Psoas muscle (tissue), 8 donors: ENCODE data around the gene UCHL5. TPM values are rescaled to one million over a fixed set of nuclear protein-coding genes. Genes with fewer than 3 reads are reported as not detected.

Experiments used
- ATAC-seq, 4 donors: fragments of 200-7000 bp; cut with Tn5 transposase; one replicate each; pipeline ENCODE4 v1.9.1; 2020; ENCODE audit warnings: moderate library complexity in 3 of 4, mild to moderate bottlenecking in 2 of 4
- DNase-seq, 2 donors: peaks; one replicate each; pipeline ENCODE4 v3.0.0-alpha.2; 2020
- H3K27ac ChIP-seq: fragments of 200-600 bp; one replicate; pipeline ENCODE4 v1.8.0; 2022
- H3K27me3 ChIP-seq, 3 donors: fragments of 200-600 bp in 1 of 3; one replicate each; pipeline versions ENCODE4 v1.6.1 to v1.8.0; 2013 to 2022; ENCODE audit warnings: low read length in 2 of 3, mild to moderate bottlenecking in 2 of 3, moderate library complexity in 1 of 3; ENCODE audit not compliant: insufficient read depth in 3 of 3
- H3K36me3 ChIP-seq, 2 donors: fragments of 200-600 bp in 1 of 2; one replicate each; pipeline versions ENCODE4 v1.6.1 to v1.8.0; 2013 to 2022; ENCODE audit warnings: low read depth in 1 of 2, mild to moderate bottlenecking in 1 of 2, moderate library complexity in 1 of 2; ENCODE audit not compliant: insufficient read depth in 1 of 2
- H3K4me1 ChIP-seq: fragments of 200-600 bp; one replicate; pipeline ENCODE4 v1.8.0; 2022
- H3K4me3 ChIP-seq: fragments of 200-600 bp; one replicate; pipeline ENCODE4 v1.8.0; 2022; ENCODE audit warnings: mild to moderate bottlenecking
- H3K9me3 ChIP-seq: fragments of 200-600 bp; one replicate; pipeline ENCODE4 v1.8.0; 2022
- WGBS, 3 donors: extraction: QIAGEN DNeasy Blood & Tissue Kit; methylation state at CpG; one replicate each; pipeline versions ENCODE4 v1.1.6 to v1.1.7; 2013; 5-methylcytosine and 5-hydroxymethylcytosine counted together
- intact Hi-C, 2 donors: fragments of 100-400 bp; cut with DNase I; formaldehyde crosslinking; loops; one replicate each; pipeline versions ENCODE4 v1.11.0 to v1.14.2; 2022
- polyA plus RNA-seq, 3 donors: library from polyadenylated mRNA; stranded (reverse); fragments of 200-250 nt; gene quantifications; one replicate each; pipeline ENCODE4 v1.2.3, GENCODE V29; 2013
- total RNA-seq, 4 donors: library from RNA; stranded (reverse); fragmentation: NEBNext Ultra II Directional in 2 of 4; extraction: Animal tissue kit (Norgen Biotek cat#: 25700) in 2 of 4; gene quantifications; one replicate each; pipeline versions ENCODE4 v1.2.1 to v1.2.4, GENCODE V29; 2021 to 2023
- TF ChIP-seq, protein P1 (sequence below): fragments of 200-600 bp; IDR thresholded peaks from one replicate; pipeline ENCODE4 v1.8.0; 2022; ENCODE audit warnings: antibody characterized with exemption
- donor health status: healthy with polysubstance abuse.
- donor health status: DM: no; HTN: no; CAD: no; lungs with moderate emphysema.
- donor health status: Bipolar disorder and iron deficiency.
- donor health status: healthy.
- donor health status: DM: yes; HTN: yes; CAD: no.
- donor health status: DM: no; HTN: no; CAD: no.
- donor health status: DM: no; HTN: no; CAD: no.
- donor health status: DM: yes; HTN: yes; CAD: no.

Gene UCHL5
- total and polyA plus RNA-seq, 7 donors: 18.6 to 44.2 (median 32.3) TPM

DNA sequence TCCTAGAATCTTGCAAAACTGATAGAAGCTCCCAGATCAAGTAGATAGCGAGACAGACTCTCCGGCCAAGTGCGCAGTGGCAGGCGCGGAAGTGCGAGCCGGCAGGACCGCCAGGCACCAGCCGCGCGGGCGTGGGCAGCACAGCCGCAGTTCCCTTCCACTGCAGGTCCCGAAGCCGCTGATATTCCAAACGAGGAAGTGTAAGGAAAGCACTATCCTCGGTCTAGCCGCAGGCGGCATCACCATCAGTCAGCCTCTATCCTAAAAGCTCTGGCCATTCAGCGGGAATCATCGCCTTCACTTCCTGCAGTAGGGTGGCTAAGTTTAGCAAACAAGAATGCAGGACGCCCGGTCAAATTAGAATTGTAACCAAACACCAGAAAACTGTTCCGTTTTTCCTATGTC lies 45.3 kb upstream of the UCHL5 start:
- Histone ChIP-seq H3K4me3 (peak overlapping the region; percentile 93), H3K27me3 (no peaks in the 10 kb centered on the region), H3K4me1 (peaks cover 25% of the 10 kb centered on the region), H3K36me3 (peaks cover 2 to 15% of the 10 kb centered on the region in 2 donors), H3K9me3 (no peaks in the 10 kb centered on the region), H3K27ac (peak overlapping the region; percentile 97)
- ATAC-seq (peak; percentile 10 to 56 (median 41)), DNase-seq (peak in 1 of 2 donors; percentile 45)
- WGBS, 3 donors: 0% methylated on average over 23 to 24 of the region's 24 CpGs
- TF ChIP-seq, protein P1, sequence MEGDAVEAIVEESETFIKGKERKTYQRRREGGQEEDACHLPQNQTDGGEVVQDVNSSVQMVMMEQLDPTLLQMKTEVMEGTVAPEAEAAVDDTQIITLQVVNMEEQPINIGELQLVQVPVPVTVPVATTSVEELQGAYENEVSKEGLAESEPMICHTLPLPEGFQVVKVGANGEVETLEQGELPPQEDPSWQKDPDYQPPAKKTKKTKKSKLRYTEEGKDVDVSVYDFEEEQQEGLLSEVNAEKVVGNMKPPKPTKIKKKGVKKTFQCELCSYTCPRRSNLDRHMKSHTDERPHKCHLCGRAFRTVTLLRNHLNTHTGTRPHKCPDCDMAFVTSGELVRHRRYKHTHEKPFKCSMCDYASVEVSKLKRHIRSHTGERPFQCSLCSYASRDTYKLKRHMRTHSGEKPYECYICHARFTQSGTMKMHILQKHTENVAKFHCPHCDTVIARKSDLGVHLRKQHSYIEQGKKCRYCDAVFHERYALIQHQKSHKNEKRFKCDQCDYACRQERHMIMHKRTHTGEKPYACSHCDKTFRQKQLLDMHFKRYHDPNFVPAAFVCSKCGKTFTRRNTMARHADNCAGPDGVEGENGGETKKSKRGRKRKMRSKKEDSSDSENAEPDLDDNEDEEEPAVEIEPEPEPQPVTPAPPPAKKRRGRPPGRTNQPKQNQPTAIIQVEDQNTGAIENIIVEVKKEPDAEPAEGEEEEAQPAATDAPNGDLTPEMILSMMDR: no peak
- intact Hi-C loops: loop anchor here (2.0 to 5.0 kb wide), 3 partner anchors 18 to 46 kb away; partner anchors contain the start of genes CDC73 (in 1 of the 2), RO60 (in 1 of the 2) and UCHL5 (in 1 of the 2)

DNA sequence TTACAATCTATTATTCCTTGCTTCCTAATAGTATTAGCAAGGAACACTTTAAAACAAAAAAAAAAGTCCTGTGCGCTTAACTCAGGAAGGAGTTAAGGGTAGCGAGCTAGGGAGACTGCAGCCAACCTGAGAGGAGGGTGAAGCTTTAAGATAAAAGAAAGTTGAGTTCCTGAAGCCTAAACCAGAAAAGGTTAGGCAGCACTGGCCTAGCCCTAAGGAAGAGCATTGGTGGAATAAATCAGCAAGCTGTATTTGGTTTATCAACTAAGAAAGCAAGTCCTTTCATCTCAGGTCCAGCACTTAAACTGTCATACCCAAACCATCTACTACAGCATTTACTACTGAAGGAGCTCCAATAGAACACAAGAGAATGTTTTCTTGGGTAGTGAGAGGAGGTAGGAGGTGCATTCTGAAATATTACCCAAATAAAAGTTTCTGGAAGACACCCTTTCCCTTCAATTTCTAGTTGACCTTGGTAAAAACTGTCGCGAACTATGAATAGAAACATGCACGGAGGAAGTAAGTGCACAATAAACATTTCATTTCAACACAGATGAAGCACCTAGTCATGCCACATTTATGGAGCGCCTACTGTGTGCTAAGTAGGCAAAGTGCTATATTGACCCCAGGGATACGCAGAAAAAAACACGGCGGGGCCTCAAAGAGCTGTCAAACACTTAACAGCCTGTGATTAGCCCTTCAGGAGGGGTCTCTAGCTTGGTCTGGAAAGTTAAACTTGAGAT lies 44.8 kb upstream of the UCHL5 start:
- TF ChIP-seq, protein P1: no peak
- intact Hi-C loops: loop anchor here (2.0 to 5.0 kb wide), 3 partner anchors 19 to 45 kb away; partner anchors contain the start of genes CDC73 (in 1 of the 2), RO60 (in 1 of the 2) and UCHL5 (in 1 of the 2)
- Histone ChIP-seq H3K4me1 (peaks cover 25% of the 10 kb centered on the region), H3K36me3 (peaks cover 5 to 21% of the 10 kb centered on the region in 2 donors), H3K27me3 (no peaks in the 10 kb centered on the region), H3K4me3 (peak overlapping the region; percentile 93), H3K9me3 (no peaks in the 10 kb centered on the region), H3K27ac (peak overlapping the region; percentile 97)
- ATAC-seq: no peak
- no peak for DNase-seq
- 32 to 35% (median 34%) methylated on average over 9 of the region's 9 CpGs for WGBS, 3 donors

DNA sequence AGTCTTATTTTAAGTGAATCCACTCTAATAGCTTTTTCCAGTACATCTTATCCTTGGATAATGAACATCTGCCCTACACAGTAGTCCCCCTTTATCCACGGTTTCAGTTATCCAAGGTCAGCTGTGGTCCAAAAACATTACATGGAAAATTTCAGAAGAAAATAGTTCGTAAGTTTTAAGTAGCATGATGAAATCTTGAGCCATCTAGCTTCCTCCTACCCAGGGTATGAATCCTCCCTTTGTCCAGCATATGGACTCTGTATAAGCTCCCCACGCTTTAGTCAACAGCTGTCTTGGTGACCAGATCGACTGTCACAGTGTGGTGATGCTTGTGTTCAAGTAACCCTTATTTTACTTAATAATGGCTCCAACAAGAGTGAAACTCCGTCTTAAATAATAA lies 43.5 kb upstream of the UCHL5 start:
- no peak for DNase-seq
- no peak overlapping the region for H3K27ac ChIP-seq
- H3K27me3 ChIP-seq: no peaks in the 10 kb centered on the region
- peaks cover 5 to 34% of the 10 kb centered on the region in 2 donors for H3K36me3 ChIP-seq
- H3K4me3 ChIP-seq: no peak overlapping the region
- no peak for ATAC-seq
- TF ChIP-seq, protein P1: no peak
- peaks cover 25% of the 10 kb centered on the region for H3K4me1 ChIP-seq
- 53 to 73% (median 60%) methylated on average over 5 of the region's 5 CpGs for WGBS, 3 donors
- no peaks in the 10 kb centered on the region for H3K9me3 ChIP-seq
- intact Hi-C loops: loop anchor here in 1 of 2 donors (5.0 kb wide), 1 partner anchor 40 kb away; no protein-coding TSS in a partner anchor

DNA sequence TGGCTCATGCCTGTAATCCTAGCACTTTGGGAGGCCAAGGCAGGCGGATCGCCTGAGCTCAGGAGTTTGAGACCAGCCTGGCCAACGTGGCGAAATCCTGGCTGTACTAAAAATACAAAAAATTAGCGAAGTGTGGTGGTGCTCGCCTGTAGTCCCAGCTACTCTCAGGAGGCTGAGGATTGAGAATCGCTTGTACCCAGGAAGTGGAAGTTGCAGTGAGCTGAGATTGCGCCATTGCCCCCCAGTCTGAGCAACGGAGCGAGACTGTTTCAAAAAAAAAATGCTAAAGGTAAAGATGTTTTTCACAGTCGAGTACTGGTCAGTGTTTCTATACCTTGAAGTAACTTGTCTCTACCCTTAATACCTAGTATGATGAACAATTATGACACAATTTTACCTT lies 35.0 kb upstream of the UCHL5 start:
- H3K27me3 ChIP-seq: no peaks in the 10 kb centered on the region
- WGBS, 3 donors: 93 to 95% (median 94%) methylated on average over 11 of the region's 11 CpGs
- no peaks in the 10 kb centered on the region for H3K9me3 ChIP-seq
- peaks cover 2 to 86% of the 10 kb centered on the region in 2 donors for H3K36me3 ChIP-seq
- H3K4me3 ChIP-seq: no peak overlapping the region
- intact Hi-C loops: loop anchor here in 1 of 2 donors (5.0 kb wide), 1 partner anchor 38 kb away; no protein-coding TSS in a partner anchor
- no peak overlapping the region for H3K27ac ChIP-seq
- H3K4me1 ChIP-seq: no peaks in the 10 kb centered on the region
- no peak for ATAC-seq
- TF ChIP-seq, protein P1: no peak
- no peak for DNase-seq
